ENCODE measurements around the gene ZNF830. TPM values are rescaled to one million over a fixed set of nuclear protein-coding genes. Genes with fewer than 3 reads are reported as not detected.

Gene ZNF830
- 13.1 to 18.7 TPM (median 14.6 TPM) in 5 replicates for total RNA-seq (2022; extraction: Qiagen RNA extraction; ENCODE audit: low read depth)

GRCh38 chr17:34961093-34961911 lies at the start of gene ZNF830, which contains the start of gene CCT6B:
Gene ZNF830 (plus strand): TSS chr17:34961540. CDS start chr17:34961567, 27 bp downstream.
Gene CCT6B (minus strand): TSS chr17:34961460. CDS start chr17:34961393, 67 bp downstream.

GRCh38 chr17:34980353-34980680 lies 19.0 kb downstream of the ZNF830 start, which contains the start of gene LIG3:
Gene LIG3 (plus strand): TSS chr17:34980512. CDS start chr17:34983006, 2,494 bp downstream.

Other genes with a start within 250 kb of the ZNF830 start
- 0.37 to 2.4 TPM (median 1.8 TPM) in 5 replicates for gene CCT6B, start 80 bp upstream of the ZNF830 start, total RNA-seq (2022; extraction: Qiagen RNA extraction; ENCODE audit: low read depth)
- 16.4 to 21.7 TPM (median 18.2 TPM) in 5 replicates for gene LIG3, start 19.0 kb downstream of the ZNF830 start, total RNA-seq (2022; extraction: Qiagen RNA extraction; ENCODE audit: low read depth)
- gene RFFL, start 102.2 kb downstream of the ZNF830 start, total RNA-seq (2022; extraction: Qiagen RNA extraction; ENCODE audit: low read depth) = 47.5 to 55.5 TPM (median 51.1 TPM) in 5 replicates
- gene RAD51D, start 158.3 kb downstream of the ZNF830 start, total RNA-seq (2022; extraction: Qiagen RNA extraction; ENCODE audit: low read depth) = 19.8 to 28.7 TPM (median 26.7 TPM) in 5 replicates
- 0.07 TPM in 1 of 5 replicates, not detected in the others for gene FNDC8, start 160.1 kb downstream of the ZNF830 start, total RNA-seq (2022; extraction: Qiagen RNA extraction; ENCODE audit: low read depth)
- 28.5 to 40.5 TPM (median 37.8 TPM) in 5 replicates for gene NLE1, start 180.8 kb downstream of the ZNF830 start, total RNA-seq (2022; extraction: Qiagen RNA extraction; ENCODE audit: low read depth)
- gene UNC45B, start 186.3 kb downstream of the ZNF830 start, total RNA-seq (2022; extraction: Qiagen RNA extraction; ENCODE audit: low read depth) = not detected in 5 replicates
- gene SLC35G3, start 232.9 kb downstream of the ZNF830 start, total RNA-seq (2022; extraction: Qiagen RNA extraction; ENCODE audit: low read depth) = not detected in 5 replicates